Measurements from ENCODE around the gene FRMD3. TPM values are rescaled to one million over a fixed set of nuclear protein-coding genes. Genes with fewer than 3 reads are reported as not detected.
A peak's percentile ranks its signal among the peaks of the same experiment; 100 is the strongest.

Gene FRMD3
- total RNA-seq, 1 experiment from 2014 or later = 1.4 TPM

GRCh38 chr9:83245979-83246659 lies 292.1 kb downstream of the FRMD3 start:
- DNase-seq (ENCODE audit: low spot score) (no peak), ATAC-seq (0 out of 2 replicates have a peak, but pooled peaks have one; percentile 22)
- no peak overlapping the region for H3K27ac Mint-ChIP-seq
- TF ChIP-seq SMAD3 (CRISPR knock-in tag; IDR thresholded peaks at IDR 0.05; ENCODE audit: borderline replicate concordance) (no peak), HMGXB4 (CRISPR knock-in tag; IDR thresholded peaks at IDR 0.05) (no peak), PRRX2 (CRISPR knock-in tag; IDR thresholded peaks at IDR 0.05) (no peak), FOXK1 (CRISPR knock-in tag; IDR thresholded peaks at IDR 0.05) (no peak), NFYB (CRISPR knock-in tag; conservative IDR thresholded peaks at IDR 0.05; ENCODE audit: low read depth) (no peak), CREB1 (CRISPR knock-in tag; IDR thresholded peaks at IDR 0.05) (no peak), E2F4 (CRISPR knock-in tag; IDR thresholded peaks at IDR 0.05; ENCODE audit: borderline replicate concordance, low read depth) (no peak), FOXP1 (CRISPR knock-in tag; IDR thresholded peaks at IDR 0.05; ENCODE audit: borderline replicate concordance) (no peak), ZNF281 (CRISPR knock-in tag; IDR thresholded peaks at IDR 0.05) (no peak), USF1 (CRISPR knock-in tag; IDR thresholded peaks at IDR 0.05) (no peak), GRHL2 (CRISPR knock-in tag; IDR thresholded peaks at IDR 0.05; ENCODE audit: insufficient replicate concordance, severe bottlenecking) (no peak), ATF1 (CRISPR knock-in tag; IDR thresholded peaks at IDR 0.05) (no peak), ZMAT4 (CRISPR knock-in tag; IDR thresholded peaks at IDR 0.05) (no peak), JAZF1 (CRISPR knock-in tag; IDR thresholded peaks at IDR 0.05) (no peak), AFF4 (CRISPR knock-in tag; IDR thresholded peaks at IDR 0.05; ENCODE audit: borderline replicate concordance) (no peak)
- TF ChIP-seq, protein P1, sequence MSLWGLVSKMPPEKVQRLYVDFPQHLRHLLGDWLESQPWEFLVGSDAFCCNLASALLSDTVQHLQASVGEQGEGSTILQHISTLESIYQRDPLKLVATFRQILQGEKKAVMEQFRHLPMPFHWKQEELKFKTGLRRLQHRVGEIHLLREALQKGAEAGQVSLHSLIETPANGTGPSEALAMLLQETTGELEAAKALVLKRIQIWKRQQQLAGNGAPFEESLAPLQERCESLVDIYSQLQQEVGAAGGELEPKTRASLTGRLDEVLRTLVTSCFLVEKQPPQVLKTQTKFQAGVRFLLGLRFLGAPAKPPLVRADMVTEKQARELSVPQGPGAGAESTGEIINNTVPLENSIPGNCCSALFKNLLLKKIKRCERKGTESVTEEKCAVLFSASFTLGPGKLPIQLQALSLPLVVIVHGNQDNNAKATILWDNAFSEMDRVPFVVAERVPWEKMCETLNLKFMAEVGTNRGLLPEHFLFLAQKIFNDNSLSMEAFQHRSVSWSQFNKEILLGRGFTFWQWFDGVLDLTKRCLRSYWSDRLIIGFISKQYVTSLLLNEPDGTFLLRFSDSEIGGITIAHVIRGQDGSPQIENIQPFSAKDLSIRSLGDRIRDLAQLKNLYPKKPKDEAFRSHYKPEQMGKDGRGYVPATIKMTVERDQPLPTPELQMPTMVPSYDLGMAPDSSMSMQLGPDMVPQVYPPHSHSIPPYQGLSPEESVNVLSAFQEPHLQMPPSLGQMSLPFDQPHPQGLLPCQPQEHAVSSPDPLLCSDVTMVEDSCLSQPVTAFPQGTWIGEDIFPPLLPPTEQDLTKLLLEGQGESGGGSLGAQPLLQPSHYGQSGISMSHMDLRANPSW (CRISPR knock-in tag; conservative IDR thresholded peaks at IDR 0.05; ENCODE audit: low read depth) = no peak
- TF ChIP-seq, protein P2, sequence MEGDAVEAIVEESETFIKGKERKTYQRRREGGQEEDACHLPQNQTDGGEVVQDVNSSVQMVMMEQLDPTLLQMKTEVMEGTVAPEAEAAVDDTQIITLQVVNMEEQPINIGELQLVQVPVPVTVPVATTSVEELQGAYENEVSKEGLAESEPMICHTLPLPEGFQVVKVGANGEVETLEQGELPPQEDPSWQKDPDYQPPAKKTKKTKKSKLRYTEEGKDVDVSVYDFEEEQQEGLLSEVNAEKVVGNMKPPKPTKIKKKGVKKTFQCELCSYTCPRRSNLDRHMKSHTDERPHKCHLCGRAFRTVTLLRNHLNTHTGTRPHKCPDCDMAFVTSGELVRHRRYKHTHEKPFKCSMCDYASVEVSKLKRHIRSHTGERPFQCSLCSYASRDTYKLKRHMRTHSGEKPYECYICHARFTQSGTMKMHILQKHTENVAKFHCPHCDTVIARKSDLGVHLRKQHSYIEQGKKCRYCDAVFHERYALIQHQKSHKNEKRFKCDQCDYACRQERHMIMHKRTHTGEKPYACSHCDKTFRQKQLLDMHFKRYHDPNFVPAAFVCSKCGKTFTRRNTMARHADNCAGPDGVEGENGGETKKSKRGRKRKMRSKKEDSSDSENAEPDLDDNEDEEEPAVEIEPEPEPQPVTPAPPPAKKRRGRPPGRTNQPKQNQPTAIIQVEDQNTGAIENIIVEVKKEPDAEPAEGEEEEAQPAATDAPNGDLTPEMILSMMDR (IDR thresholded peaks at IDR 0.05) = no peak
- H3K27me3 Mint-ChIP-seq (ENCODE audit: low read depth) = no peaks in the 10 kb centered on the region
- ChIA-PET POLR2A (no interaction called here), CTCF (interaction anchor here (1.1 kb wide), 1 partner anchor 26 kb away, joined by 4 read pairs; no protein-coding TSS in a partner anchor)
- H3K9me3 Mint-ChIP-seq = peaks cover 16% of the 10 kb centered on the region
- H3K4me3 Mint-ChIP-seq = no peak overlapping the region
- H3K36me3 Mint-ChIP-seq = peaks cover 5% of the 10 kb centered on the region
- peaks cover 14% of the 10 kb centered on the region for H3K4me1 Mint-ChIP-seq

Measured in WTC11 (cell line).